Peyer's patch (tissue), 4 donors: ENCODE data around the gene SCN1A.

Experiments used
- POLR2A ChIP-seq, 2 donors: fragments of 450-650 bp; IDR thresholded peaks; one replicate each; pipeline ENCODE4 v1.5.1; 2017; ENCODE audit warnings: antibody characterized with exemption in 2 of 2, mild to moderate bottlenecking in 2 of 2, moderate library complexity in 2 of 2
- TF ChIP-seq, protein P1 (sequence below), 6 experiments: fragments of 450-650 bp in 4 of 6; fragments of 200-600 bp in 2 of 6; sonication (generic) in 1 of 6; IDR thresholded peaks; one replicate each; pipeline ENCODE4 v1.5.1; 2017 to 2019; ENCODE audit warnings: antibody characterized with exemption in 6 of 6, mild to moderate bottlenecking in 3 of 6, moderate library complexity in 1 of 6

DNA sequence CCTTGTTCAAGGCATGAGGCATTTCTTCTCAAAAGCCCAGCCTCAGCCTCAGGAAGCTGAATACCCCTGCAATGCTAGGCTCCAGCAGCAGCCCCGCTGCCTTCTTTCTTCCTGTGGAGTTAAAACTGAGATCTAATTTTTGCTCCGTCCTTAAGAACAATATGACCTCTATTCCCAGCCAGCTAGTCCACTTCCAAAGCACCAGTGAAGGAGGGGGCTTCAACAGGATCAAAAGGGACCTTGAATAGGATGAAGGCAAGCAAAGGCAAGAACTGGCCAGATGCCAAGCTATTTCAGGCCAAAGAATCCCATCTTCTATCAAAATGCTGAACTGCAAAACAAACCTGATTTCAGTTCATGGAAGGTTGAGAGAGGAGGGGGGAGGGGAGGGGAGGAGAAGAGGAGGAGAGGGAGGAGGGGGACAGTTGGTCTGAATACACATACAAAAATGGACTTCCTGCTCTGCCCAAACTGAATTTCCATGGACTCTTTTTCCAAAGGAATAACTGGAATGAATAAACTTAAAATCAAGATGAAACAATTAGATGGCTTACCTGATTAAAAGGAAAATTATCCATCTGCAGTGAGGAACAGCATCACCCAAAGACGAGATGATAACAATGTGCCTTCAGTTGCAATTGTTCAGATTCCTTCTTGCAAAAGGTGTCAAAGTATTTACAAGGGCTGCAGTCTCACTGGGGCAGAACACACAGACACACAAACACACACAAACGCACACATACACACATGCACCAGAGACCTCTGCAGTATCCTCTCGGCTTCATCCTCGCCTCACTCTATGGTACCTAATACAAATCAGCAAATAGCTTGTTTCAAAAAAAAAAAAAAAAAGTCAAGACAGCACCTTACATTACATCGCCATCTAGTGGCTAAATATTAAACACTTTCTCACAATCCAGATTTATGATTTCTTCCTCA, at the start of gene SCN1A:
- TF ChIP-seq, protein P1, sequence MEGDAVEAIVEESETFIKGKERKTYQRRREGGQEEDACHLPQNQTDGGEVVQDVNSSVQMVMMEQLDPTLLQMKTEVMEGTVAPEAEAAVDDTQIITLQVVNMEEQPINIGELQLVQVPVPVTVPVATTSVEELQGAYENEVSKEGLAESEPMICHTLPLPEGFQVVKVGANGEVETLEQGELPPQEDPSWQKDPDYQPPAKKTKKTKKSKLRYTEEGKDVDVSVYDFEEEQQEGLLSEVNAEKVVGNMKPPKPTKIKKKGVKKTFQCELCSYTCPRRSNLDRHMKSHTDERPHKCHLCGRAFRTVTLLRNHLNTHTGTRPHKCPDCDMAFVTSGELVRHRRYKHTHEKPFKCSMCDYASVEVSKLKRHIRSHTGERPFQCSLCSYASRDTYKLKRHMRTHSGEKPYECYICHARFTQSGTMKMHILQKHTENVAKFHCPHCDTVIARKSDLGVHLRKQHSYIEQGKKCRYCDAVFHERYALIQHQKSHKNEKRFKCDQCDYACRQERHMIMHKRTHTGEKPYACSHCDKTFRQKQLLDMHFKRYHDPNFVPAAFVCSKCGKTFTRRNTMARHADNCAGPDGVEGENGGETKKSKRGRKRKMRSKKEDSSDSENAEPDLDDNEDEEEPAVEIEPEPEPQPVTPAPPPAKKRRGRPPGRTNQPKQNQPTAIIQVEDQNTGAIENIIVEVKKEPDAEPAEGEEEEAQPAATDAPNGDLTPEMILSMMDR (IDR thresholded peaks at IDR 0.05) = peak in 5 of 6 experiments; percentile 19 to 68 (median 40)
- no peak for TF ChIP-seq POLR2A (IDR thresholded peaks at IDR 0.05)
